ENCODE measurements around the gene CCDC150. TPM values are rescaled to one million over a fixed set of nuclear protein-coding genes. Genes with fewer than 3 reads are reported as not detected.

The CCDC150 gene
- total and polyA plus RNA-seq, 7 experiments from 2014 or later: 0.13 to 11.2 (median 1.1) TPM; not detected in 1

DNA sequence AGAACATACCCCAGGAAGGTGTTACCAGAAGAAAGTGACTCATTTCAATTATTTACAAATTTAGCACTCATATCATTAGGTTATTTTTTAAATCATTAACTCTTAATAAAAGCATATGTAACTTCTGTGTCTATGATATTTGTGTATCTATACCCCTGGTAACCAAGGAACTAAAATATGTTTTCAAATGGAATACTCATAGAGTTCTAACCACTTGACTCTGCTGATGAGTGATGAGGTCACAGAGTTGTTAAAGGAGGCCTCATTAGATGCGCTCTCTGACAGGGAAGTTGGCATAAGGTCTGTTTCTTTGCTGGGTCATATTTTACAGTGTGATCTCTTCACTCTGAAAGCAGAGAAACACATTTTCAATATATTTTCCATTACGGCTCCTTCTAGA lies 73.4 kb downstream of the CCDC150 start:
- CTCF ChIA-PET: no interaction called here
- intact Hi-C loops (cut with micrococcal nuclease): no loop called here
- Mint-ChIP-seq H3K4me3 (no peak overlapping the region), H3K27me3 (peaks cover 0 to 5% (median 0%) of the 10 kb centered on the region in 5 donors), H3K4me1 (no peaks in the 10 kb centered on the region), H3K36me3 (peaks cover 0 to 18% (median 7%) of the 10 kb centered on the region in 5 donors), H3K27ac (no peak overlapping the region), H3K9me3 (peaks cover 4 to 21% (median 9%) of the 10 kb centered on the region in 11 donors)
- no peak overlapping the region for H3K4me3 ChIP-seq (ENCODE audit: low read length)
- ATAC-seq (no peak), DNase-seq (no peak)
- H3K27me3 ChIP-seq (ENCODE audit: control insufficient read depth in 2 of 2, insufficient read depth in 2 of 2, low read length in 2 of 2): no peaks in the 10 kb centered on the region
- POLR2A ChIA-PET: no interaction called here
- no peaks in the 10 kb centered on the region for H3K4me1 ChIP-seq (ENCODE audit: control insufficient read depth in 2 of 2, insufficient read depth in 2 of 2, low read length in 2 of 2)
- H3K27ac ChIP-seq (ENCODE audit: low read depth, low read length): no peak overlapping the region
- no peaks in the 10 kb centered on the region for H3K36me3 ChIP-seq (ENCODE audit: control insufficient read depth in 2 of 3, insufficient read depth in 3 of 3, low read length in 3 of 3)
- H3K9me3 ChIP-seq (ENCODE audit: control insufficient read depth in 2 of 3, low read length in 3 of 3): no peaks in the 10 kb centered on the region

- intact Hi-C loops (cut with micrococcal nuclease): no loop called here
Observed at GRCh38 chr2:196718419-196719109, 79.0 kb downstream of the CCDC150 start.

DNA sequence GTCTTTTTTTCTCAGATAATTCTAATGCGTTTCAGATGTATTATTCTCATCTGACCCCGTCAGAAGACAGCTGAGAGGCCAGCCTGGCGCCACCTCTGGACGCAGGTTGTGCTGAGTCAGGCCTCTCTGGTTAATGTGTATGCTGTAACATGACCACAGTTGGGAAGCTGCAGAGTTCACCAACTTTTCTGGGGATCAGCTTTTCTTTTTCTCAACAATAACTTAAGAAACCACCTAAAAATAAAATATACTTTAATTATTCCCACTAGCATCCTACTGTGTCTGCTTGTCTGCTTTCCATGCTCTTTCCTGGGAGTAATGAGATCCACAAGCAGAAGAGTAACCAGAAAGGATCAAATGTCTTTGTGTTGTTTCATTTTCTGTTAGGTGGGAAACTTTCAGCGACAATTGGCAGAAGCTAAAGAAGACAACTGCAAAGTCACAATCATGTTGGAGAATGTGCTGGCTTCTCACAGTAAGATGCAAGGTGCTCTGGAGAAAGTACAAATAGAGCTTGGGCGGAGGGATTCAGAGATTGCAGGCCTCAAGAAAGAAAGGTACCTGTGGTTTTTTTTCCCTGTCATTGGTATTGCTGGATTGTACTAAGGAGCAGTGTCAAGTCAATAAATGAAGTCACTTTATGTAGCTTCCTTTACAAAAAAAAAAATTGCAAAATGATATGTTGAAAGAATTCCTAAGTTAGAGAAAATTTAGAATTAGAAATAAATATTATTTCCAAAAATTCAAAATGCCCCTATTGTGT lies 79.8 kb downstream of the CCDC150 start:
- H3K36me3 ChIP-seq (ENCODE audit: control insufficient read depth in 2 of 3, insufficient read depth in 3 of 3, low read length in 3 of 3): no peaks in the 10 kb centered on the region
- H3K27ac ChIP-seq (ENCODE audit: low read depth, low read length): no peak overlapping the region
- ChIA-PET POLR2A (no interaction called here), CTCF (no interaction called here)
- peaks cover 0 to 13% (median 0%) of the 10 kb centered on the region in 7 donors for H3K4me1 Mint-ChIP-seq
- no peak overlapping the region for H3K27ac Mint-ChIP-seq
- no peak for DNase-seq
- H3K4me1 ChIP-seq (ENCODE audit: control insufficient read depth in 2 of 2, insufficient read depth in 2 of 2, low read length in 2 of 2): no peaks in the 10 kb centered on the region
- peaks cover 0 to 5% (median 0%) of the 10 kb centered on the region in 5 donors for H3K27me3 Mint-ChIP-seq
- no peak overlapping the region for H3K4me3 ChIP-seq (ENCODE audit: low read length)
- intact Hi-C loops (cut with micrococcal nuclease): no loop called here
- H3K9me3 Mint-ChIP-seq: peaks cover 0 to 2% (median 0%) of the 10 kb centered on the region in 11 donors
- no peak for ATAC-seq
- no peaks in the 10 kb centered on the region for H3K9me3 ChIP-seq (ENCODE audit: control insufficient read depth in 2 of 3, low read length in 3 of 3)
- H3K36me3 Mint-ChIP-seq: peaks cover 0 to 18% (median 0%) of the 10 kb centered on the region in 5 donors
- no peak overlapping the region for H3K4me3 Mint-ChIP-seq
- peaks cover 0 to 3% of the 10 kb centered on the region in 2 donors for H3K27me3 ChIP-seq (ENCODE audit: control insufficient read depth in 2 of 2, insufficient read depth in 2 of 2, low read length in 2 of 2)

More at GRCh38 chr2:196718419-196719109, 79.0 kb downstream of the CCDC150 start:
- Mint-ChIP-seq H3K27ac (no peak overlapping the region), H3K27me3 (peaks cover 0 to 5% (median 0%) of the 10 kb centered on the region in 5 donors), H3K4me1 (peaks cover 0 to 10% (median 0%) of the 10 kb centered on the region in 7 donors), H3K36me3 (peaks cover 0 to 13% (median 0%) of the 10 kb centered on the region in 5 donors), H3K4me3 (no peak overlapping the region), H3K9me3 (peaks cover 0 to 2% (median 0%) of the 10 kb centered on the region in 11 donors)
- ATAC-seq: no peak
- DNase-seq: no peak
- ChIA-PET CTCF (no interaction called here), POLR2A (no interaction called here)
- Histone ChIP-seq H3K27ac (ENCODE audit: low read depth, low read length) (no peak overlapping the region), H3K9me3 (ENCODE audit: control insufficient read depth in 2 of 3, low read length in 3 of 3) (no peaks in the 10 kb centered on the region), H3K4me1 (ENCODE audit: control insufficient read depth in 2 of 2, insufficient read depth in 2 of 2, low read length in 2 of 2) (no peaks in the 10 kb centered on the region), H3K4me3 (ENCODE audit: low read length) (no peak overlapping the region), H3K36me3 (ENCODE audit: control insufficient read depth in 2 of 3, insufficient read depth in 3 of 3, low read length in 3 of 3) (no peaks in the 10 kb centered on the region), H3K27me3 (ENCODE audit: control insufficient read depth in 2 of 2, insufficient read depth in 2 of 2, low read length in 2 of 2) (peaks cover 0 to 3% of the 10 kb centered on the region in 2 donors)

- Mint-ChIP-seq H3K27me3 (peaks cover 0 to 3% (median 0%) of the 10 kb centered on the region in 5 donors), H3K4me1 (peaks cover 0 to 19% (median 0%) of the 10 kb centered on the region in 7 donors), H3K4me3 (no peak overlapping the region), H3K36me3 (peaks cover 0 to 21% (median 0%) of the 10 kb centered on the region in 5 donors), H3K27ac (no peak overlapping the region), H3K9me3 (no peaks in the 10 kb centered on the region)
- H3K36me3 ChIP-seq (ENCODE audit: control insufficient read depth in 2 of 3, insufficient read depth in 3 of 3, low read length in 3 of 3): no peaks in the 10 kb centered on the region
- POLR2A ChIA-PET: no interaction called here
- no peak for DNase-seq
- no peak overlapping the region for H3K27ac ChIP-seq (ENCODE audit: low read depth, low read length)
- CTCF ChIA-PET: no interaction called here
- no peak overlapping the region for H3K4me3 ChIP-seq (ENCODE audit: low read length)
- no peak for ATAC-seq
- H3K27me3 ChIP-seq (ENCODE audit: control insufficient read depth in 2 of 2, insufficient read depth in 2 of 2, low read length in 2 of 2): peaks cover 0 to 3% of the 10 kb centered on the region in 2 donors
- H3K9me3 ChIP-seq (ENCODE audit: control insufficient read depth in 2 of 3, low read length in 3 of 3): no peaks in the 10 kb centered on the region
- H3K4me1 ChIP-seq (ENCODE audit: control insufficient read depth in 2 of 2, insufficient read depth in 2 of 2, low read length in 2 of 2): no peaks in the 10 kb centered on the region
- intact Hi-C loops (cut with micrococcal nuclease): no loop called here
Observed at GRCh38 chr2:196723571-196723970, 84.1 kb downstream of the CCDC150 start.

DNA sequence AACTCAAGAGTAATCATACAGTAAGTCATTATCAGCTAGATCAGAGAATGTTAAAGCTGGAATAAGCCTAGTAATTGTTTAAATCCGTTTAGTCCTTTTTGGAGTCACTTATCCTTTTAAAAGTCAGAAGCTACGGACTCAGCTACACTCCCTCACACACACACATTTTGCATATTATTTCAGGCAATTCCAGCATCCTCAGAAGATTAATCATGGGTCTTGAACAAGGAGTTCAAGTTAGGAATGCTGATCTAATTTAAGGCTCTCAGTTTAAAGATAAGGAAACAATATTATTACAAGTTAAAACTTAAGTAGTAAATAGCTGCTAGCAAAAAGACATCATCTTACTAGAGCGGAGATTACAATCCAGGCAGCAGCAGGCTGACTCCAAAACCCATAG lies 85.7 kb downstream of the CCDC150 start:
- peaks cover 0 to 19% (median 0%) of the 10 kb centered on the region in 7 donors for H3K4me1 Mint-ChIP-seq
- peaks cover 0 to 3% (median 0%) of the 10 kb centered on the region in 5 donors for H3K27me3 Mint-ChIP-seq
- ATAC-seq (no peak), DNase-seq (no peak)
- no peak overlapping the region for H3K27ac Mint-ChIP-seq
- H3K4me3 Mint-ChIP-seq: no peak overlapping the region
- H3K4me3 ChIP-seq (ENCODE audit: low read length): no peak overlapping the region
- POLR2A ChIA-PET: no interaction called here
- H3K4me1 ChIP-seq (ENCODE audit: control insufficient read depth in 2 of 2, insufficient read depth in 2 of 2, low read length in 2 of 2): no peaks in the 10 kb centered on the region
- H3K9me3 Mint-ChIP-seq: no peaks in the 10 kb centered on the region
- H3K36me3 Mint-ChIP-seq: peaks cover 0 to 21% (median 0%) of the 10 kb centered on the region in 5 donors
- H3K27me3 ChIP-seq (ENCODE audit: control insufficient read depth in 2 of 2, insufficient read depth in 2 of 2, low read length in 2 of 2): no peaks in the 10 kb centered on the region
- H3K36me3 ChIP-seq (ENCODE audit: control insufficient read depth in 2 of 3, insufficient read depth in 3 of 3, low read length in 3 of 3): no peaks in the 10 kb centered on the region
- CTCF ChIA-PET: interaction anchor here (0.8 kb wide), 1 partner anchor 23 kb away, joined by 3 read pairs; no protein-coding TSS in a partner anchor
- intact Hi-C loops (cut with micrococcal nuclease): no loop called here
- H3K9me3 ChIP-seq (ENCODE audit: control insufficient read depth in 2 of 3, low read length in 3 of 3): no peaks in the 10 kb centered on the region
- H3K27ac ChIP-seq (ENCODE audit: low read depth, low read length): no peak overlapping the region

GRCh38 chr2:196725882-196726281 lies 86.4 kb downstream of the CCDC150 start:
- peaks cover 0 to 19% (median 0%) of the 10 kb centered on the region in 7 donors for H3K4me1 Mint-ChIP-seq
- no peaks in the 10 kb centered on the region for H3K9me3 Mint-ChIP-seq
- Histone ChIP-seq H3K36me3 (ENCODE audit: control insufficient read depth in 2 of 3, insufficient read depth in 3 of 3, low read length in 3 of 3) (no peaks in the 10 kb centered on the region), H3K4me3 (ENCODE audit: low read length) (no peak overlapping the region), H3K9me3 (ENCODE audit: control insufficient read depth in 2 of 3, low read length in 3 of 3) (no peaks in the 10 kb centered on the region), H3K27ac (ENCODE audit: low read depth, low read length) (no peak overlapping the region), H3K4me1 (ENCODE audit: control insufficient read depth in 2 of 2, insufficient read depth in 2 of 2, low read length in 2 of 2) (no peaks in the 10 kb centered on the region), H3K27me3 (ENCODE audit: control insufficient read depth in 2 of 2, insufficient read depth in 2 of 2, low read length in 2 of 2) (no peaks in the 10 kb centered on the region)
- H3K27me3 Mint-ChIP-seq: peaks cover 0 to 3% (median 0%) of the 10 kb centered on the region in 5 donors
- ChIA-PET CTCF (interaction anchor here (0.8 kb wide), 1 partner anchor 22 kb away, joined by 3 read pairs; no protein-coding TSS in a partner anchor), POLR2A (no interaction called here)
- ATAC-seq: no peak
- no peak for DNase-seq
- H3K36me3 Mint-ChIP-seq: peaks cover 0 to 19% (median 0%) of the 10 kb centered on the region in 5 donors
- intact Hi-C loops (cut with micrococcal nuclease): no loop called here
- peak overlapping the region in 1 of 9 donors; percentile 16 for H3K27ac Mint-ChIP-seq
- H3K4me3 Mint-ChIP-seq: no peak overlapping the region

Data from naive thymus-derived CD4-positive, alpha-beta T cell (primary cell).